Loucy (cell line): ENCODE measurements around the gene CPEB2.

Experiments used
- H2AFZ ChIP-seq: fragments of 200-600 bp; sonication (generic); 2 replicates; pipeline ENCODE4 v1.6.0; 2016; ENCODE audit warnings: antibody characterized with exemption, mild to moderate bottlenecking, low read length, moderate library complexity
- H3F3A ChIP-seq: fragments of 200-600 bp; 2 replicates; pipeline ENCODE4 v1.6.0; 2016; ENCODE audit warnings: antibody characterized with exemption, low read depth, mild to moderate bottlenecking
- H3K27me3 ChIP-seq: fragments of 200-600 bp; sonication (generic); 2 replicates; pipeline ENCODE4 v1.6.1; 2014; ENCODE audit warnings: low read length, mild to moderate bottlenecking; ENCODE audit not compliant: insufficient read depth, poor library complexity, severe bottlenecking
- H3K36me3 ChIP-seq: fragments of 200-600 bp; sonication (generic); 2 replicates; pipeline ENCODE4 v1.6.1; 2016; ENCODE audit warnings: low read length; ENCODE audit not compliant: insufficient read depth
- H3K4me1 ChIP-seq: fragments of 200-600 bp; sonication (generic); 2 replicates; pipeline ENCODE4 v1.5.1; 2014; ENCODE audit warnings: low read length, mild to moderate bottlenecking; ENCODE audit not compliant: insufficient read depth, poor library complexity, severe bottlenecking
- H3K4me2 ChIP-seq: fragments of 200-600 bp; sonication (generic); 2 replicates; pipeline ENCODE4 v1.6.0; 2014; ENCODE audit warnings: antibody characterized with exemption, low read length, low read depth, mild to moderate bottlenecking; ENCODE audit not compliant: poor library complexity, severe bottlenecking
- H3K4me3 ChIP-seq: fragments of 200-600 bp; sonication (generic); 2 replicates; pipeline ENCODE4 v1.5.1; 2014; ENCODE audit warnings: low read length, mild to moderate bottlenecking, mixed read lengths; ENCODE audit not compliant: poor library complexity, severe bottlenecking
- H3K79me2 ChIP-seq: fragments of 200-600 bp; sonication (generic); 2 replicates; pipeline ENCODE4 v1.6.1; 2014; ENCODE audit warnings: low read length; ENCODE audit not compliant: insufficient read depth
- H3K9ac ChIP-seq: fragments of 200-600 bp; sonication (generic); 2 replicates; pipeline ENCODE4 v1.6.0; 2014; ENCODE audit warnings: mild to moderate bottlenecking, low read depth, low read length, moderate library complexity; ENCODE audit not compliant: poor library complexity, severe bottlenecking
- H3K9me2 ChIP-seq: fragments of 200-600 bp; sonication (generic); replicated peaks from 2 replicates; pipeline ENCODE4 v1.6.1; 2016; ENCODE audit warnings: low read depth, low read length, mixed read lengths
- H3K9me3 ChIP-seq: fragments of 200-600 bp; sonication (generic); 2 replicates; pipeline ENCODE4 v1.6.1; 2014; ENCODE audit warnings: mild to moderate bottlenecking, antibody characterized with exemption, low read length, low read depth; ENCODE audit not compliant: insufficient read depth
- H4K20me1 ChIP-seq: fragments of 200-600 bp; sonication (generic); 2 replicates; pipeline ENCODE4 v1.6.0; 2014; ENCODE audit warnings: antibody characterized with exemption, low read length, mild to moderate bottlenecking; ENCODE audit not compliant: insufficient read depth, poor library complexity, severe bottlenecking
- EZH2phosphoT487 ChIP-seq: fragments of 200-600 bp; IDR thresholded peaks from 2 replicates; pipeline ENCODE4 v1.6.1; 2018; ENCODE audit warnings: antibody characterized with exemption, mild to moderate bottlenecking, moderate library complexity, borderline replicate concordance
- TF ChIP-seq, protein P1 (sequence below): fragments of 200-600 bp; sonication (generic); conservative IDR thresholded peaks from 2 replicates; pipeline ENCODE4 v1.5.1; 2014; ENCODE audit warnings: mild to moderate bottlenecking, antibody characterized with exemption, low read length

CPEB2 gene

DNA sequence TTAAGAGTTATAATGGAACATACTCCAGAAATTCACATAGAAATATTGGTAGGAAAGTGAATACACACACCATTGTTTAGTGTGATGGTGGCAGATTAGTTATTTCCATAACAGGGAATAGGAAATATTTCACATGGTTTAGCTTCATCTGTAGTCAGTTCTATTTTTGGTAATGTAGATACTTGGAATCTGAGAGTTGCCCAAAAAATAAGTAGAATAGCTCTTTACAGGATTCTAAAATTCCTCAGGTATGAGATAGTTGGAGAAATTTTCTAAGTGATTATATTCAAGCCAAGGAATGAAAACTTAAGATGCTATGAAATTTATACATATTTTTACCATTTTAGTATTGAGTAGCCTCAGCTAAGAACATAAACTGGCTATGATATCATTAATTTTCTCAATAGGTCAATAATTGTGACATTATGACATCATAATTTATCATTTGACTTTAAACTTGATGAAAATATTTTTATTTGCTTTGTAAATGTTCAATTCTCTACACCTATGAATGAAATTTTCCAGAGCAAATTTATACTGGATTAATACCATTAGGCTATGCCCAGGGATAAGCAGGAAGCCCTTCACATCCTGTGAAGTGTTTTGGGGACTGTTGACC is 35.8 kb downstream of the CPEB2 start:
- no peak overlapping the region for H2AFZ ChIP-seq

GRCh38 chr4:15040916-15041463 is 38.7 kb downstream of the CPEB2 start:
- Histone ChIP-seq H3K9me3 (no peaks in the 10 kb centered on the region), H4K20me1 (no peaks in the 10 kb centered on the region), H3F3A (no peaks in the 10 kb centered on the region), H3K27me3 (no peaks in the 10 kb centered on the region), H3K4me2 (no peak overlapping the region), H2AFZ (no peak overlapping the region), H3K4me1 (no peaks in the 10 kb centered on the region), H3K9ac (no peak overlapping the region), H3K79me2 (no peaks in the 10 kb centered on the region), H3K9me2 (no peaks in the 10 kb centered on the region), H3K4me3 (no peak overlapping the region), H3K36me3 (peaks cover 15% of the 10 kb centered on the region; the same call in 1 of the 2 replicates)
- no peak for TF ChIP-seq EZH2phosphoT487
- TF ChIP-seq, protein P1, sequence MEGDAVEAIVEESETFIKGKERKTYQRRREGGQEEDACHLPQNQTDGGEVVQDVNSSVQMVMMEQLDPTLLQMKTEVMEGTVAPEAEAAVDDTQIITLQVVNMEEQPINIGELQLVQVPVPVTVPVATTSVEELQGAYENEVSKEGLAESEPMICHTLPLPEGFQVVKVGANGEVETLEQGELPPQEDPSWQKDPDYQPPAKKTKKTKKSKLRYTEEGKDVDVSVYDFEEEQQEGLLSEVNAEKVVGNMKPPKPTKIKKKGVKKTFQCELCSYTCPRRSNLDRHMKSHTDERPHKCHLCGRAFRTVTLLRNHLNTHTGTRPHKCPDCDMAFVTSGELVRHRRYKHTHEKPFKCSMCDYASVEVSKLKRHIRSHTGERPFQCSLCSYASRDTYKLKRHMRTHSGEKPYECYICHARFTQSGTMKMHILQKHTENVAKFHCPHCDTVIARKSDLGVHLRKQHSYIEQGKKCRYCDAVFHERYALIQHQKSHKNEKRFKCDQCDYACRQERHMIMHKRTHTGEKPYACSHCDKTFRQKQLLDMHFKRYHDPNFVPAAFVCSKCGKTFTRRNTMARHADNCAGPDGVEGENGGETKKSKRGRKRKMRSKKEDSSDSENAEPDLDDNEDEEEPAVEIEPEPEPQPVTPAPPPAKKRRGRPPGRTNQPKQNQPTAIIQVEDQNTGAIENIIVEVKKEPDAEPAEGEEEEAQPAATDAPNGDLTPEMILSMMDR, result no peak

More for the DNA sequence above, 35.8 kb downstream of the CPEB2 start:
- Histone ChIP-seq H3K9me3 (no peaks in the 10 kb centered on the region), H3K4me2 (no peak overlapping the region), H3K4me3 (no peak overlapping the region), H3K4me1 (no peaks in the 10 kb centered on the region), H3F3A (no peaks in the 10 kb centered on the region), H3K9me2 (no peaks in the 10 kb centered on the region), H4K20me1 (no peaks in the 10 kb centered on the region), H3K9ac (no peak overlapping the region), H3K27me3 (no peaks in the 10 kb centered on the region), H3K79me2 (no peaks in the 10 kb centered on the region), H3K36me3 (peaks cover 36% of the 10 kb centered on the region)
- TF ChIP-seq, protein P1, result no peak
- TF ChIP-seq EZH2phosphoT487, result no peak

- Histone ChIP-seq H3K4me3 (no peak overlapping the region), H3K9ac (no peak overlapping the region), H3K36me3 (peaks cover 15% of the 10 kb centered on the region; the same call in 1 of the 2 replicates), H3K9me2 (no peaks in the 10 kb centered on the region), H3K9me3 (no peaks in the 10 kb centered on the region), H4K20me1 (no peaks in the 10 kb centered on the region), H3K27me3 (no peaks in the 10 kb centered on the region), H3K4me1 (no peaks in the 10 kb centered on the region), H3F3A (no peaks in the 10 kb centered on the region), H2AFZ (no peak overlapping the region), H3K79me2 (no peaks in the 10 kb centered on the region), H3K4me2 (no peak overlapping the region)
- TF ChIP-seq, protein P1, result no peak
- no peak for TF ChIP-seq EZH2phosphoT487
Measured at GRCh38 chr4:15042529-15043167, 40.4 kb downstream of the CPEB2 start.
